Measurements from ENCODE around the gene KIDINS220. TPM values are rescaled to one million over a fixed set of nuclear protein-coding genes. Genes with fewer than 3 reads are reported as not detected.

KIDINS220 gene
- total and polyA plus RNA-seq, 2 experiments from 2014 or later, result 12.8 to 38.2 TPM

- TF ChIP-seq ZNF462 (CRISPR knock-in tag; IDR thresholded peaks at IDR 0.05) (no peak), ETS1 (IDR thresholded peaks at IDR 0.05) (no peak), STAT1 (IDR thresholded peaks at IDR 0.05; ENCODE audit: unreplicated experiment) (no peak)
Measured at GRCh38 chr2:8798393-8798792, 39.0 kb downstream of the KIDINS220 start (continued).

- Mint-ChIP-seq H3K27me3 (ENCODE audit: insufficient read depth, low read depth, poor library complexity) (no peaks in the 10 kb centered on the region), H3K4me3 (no peak overlapping the region), H3K9me3 (no peaks in the 10 kb centered on the region), H3K36me3 (ENCODE audit: low read depth) (peaks cover 4% of the 10 kb centered on the region; the same call in 1 of the 3 replicates), H3K27ac (no peak overlapping the region), H3K4me1 (no peaks in the 10 kb centered on the region)
- H3K27me3 ChIP-seq (ENCODE audit: insufficient read depth), result no peaks in the 10 kb centered on the region
- H3K36me3 ChIP-seq (ENCODE audit: insufficient read depth), result peaks cover 9% of the 10 kb centered on the region; the same call in 1 of the 2 replicates
- H3K4me1 ChIP-seq (ENCODE audit: insufficient read depth), result no peaks in the 10 kb centered on the region
- no peaks in the 10 kb centered on the region for H3F3A ChIP-seq (replicated peaks; ENCODE audit: low read depth)
- no peak for DNase-seq (ENCODE audit: low spot score)
- H3K27ac ChIP-seq (ENCODE audit: low read depth), result no peak overlapping the region
- H3K79me2 ChIP-seq (replicated peaks; ENCODE audit: insufficient read depth), result no peaks in the 10 kb centered on the region
- no peak overlapping the region for H3K4me2 ChIP-seq
- ATAC-seq, result no peak
- no peak overlapping the region for H2AFZ ChIP-seq
- no peaks in the 10 kb centered on the region for H3K9me2 ChIP-seq (ENCODE audit: insufficient read depth)
- no peaks in the 10 kb centered on the region for H4K20me1 ChIP-seq (replicated peaks; ENCODE audit: insufficient read depth)
- H3K4me3 ChIP-seq, result no peak overlapping the region
- no peak for TF ChIP-seq CREB1 (CRISPR knock-in tag; IDR thresholded peaks at IDR 0.05; ENCODE audit: low read depth)
- no peak for TF ChIP-seq CTCF (conservative IDR thresholded peaks at IDR 0.05; ENCODE audit: low read depth in 2 of 2)
- no peak for TF ChIP-seq NANOG (IDR thresholded peaks at IDR 0.05; ENCODE audit: borderline replicate concordance)
- TF ChIP-seq ZNF462 (CRISPR knock-in tag; IDR thresholded peaks at IDR 0.05), result no peak
- no peak for TF ChIP-seq EZH2 (IDR thresholded peaks at IDR 0.05; ENCODE audit: low read depth, unreplicated experiment)
Measured at GRCh38 chr2:8797682-8798081, 39.7 kb downstream of the KIDINS220 start.

All from GM23338 (cell line).